HG03575 (cell line): ENCODE data around the gene CA12.
"Not testable (repeated sequence)": the region's sequence is repeated elsewhere in the genome, so short reads cannot be mapped to it uniquely, and the experiment has no call there.

Experiments
- ATAC-seq: cut with Tn5 transposase; IDR thresholded peaks from one replicate; pipeline ENCODE4 v1.9.1; 2021; ENCODE audit not compliant: unreplicated experiment, insufficient number of reproducible peaks, low FRiP score; ENCODE audit errors: extremely low read depth

The CA12 gene

GRCh38 chr15:63381301-63382204 is at the start of gene CA12:
Gene CA12 (minus strand): TSS chr15:63381846. CDS start chr15:63381720, 126 bp downstream.
- no peak for ATAC-seq

GRCh38 chr15:63430766-63431451 is 49.3 kb upstream of the CA12 start:
- no peak for ATAC-seq

GRCh38 chr15:63426552-63426951 is 44.9 kb upstream of the CA12 start:
- no peak for ATAC-seq

- ATAC-seq, result no peak
These were observed 43.9 kb upstream of the CA12 start for GRCh38 chr15:63425426-63425985.

GRCh38 chr15:63422891-63423590 is 41.4 kb upstream of the CA12 start:
- no peak for ATAC-seq

GRCh38 chr15:63421433-63421832 is 39.8 kb upstream of the CA12 start:
- no peak for ATAC-seq

GRCh38 chr15:63420333-63420747 is 38.7 kb upstream of the CA12 start:
- no peak for ATAC-seq

GRCh38 chr15:63418811-63419210 is 37.2 kb upstream of the CA12 start:
- no peak for ATAC-seq

GRCh38 chr15:63417721-63418120 is 36.1 kb upstream of the CA12 start:
- no peak for ATAC-seq

GRCh38 chr15:63417274-63417673 is 35.6 kb upstream of the CA12 start:
- ATAC-seq, result not testable (repeated sequence)

- no peak for ATAC-seq
These were observed 33.0 kb upstream of the CA12 start for GRCh38 chr15:63414474-63415120.

GRCh38 chr15:63412551-63412950 is 30.9 kb upstream of the CA12 start:
- ATAC-seq, result no peak

GRCh38 chr15:63411866-63412265 is 30.2 kb upstream of the CA12 start:
- ATAC-seq, result no peak

GRCh38 chr15:63409179-63409578 is 27.5 kb upstream of the CA12 start:
- ATAC-seq, result no peak

GRCh38 chr15:63408524-63408923 is 26.9 kb upstream of the CA12 start:
- ATAC-seq, result no peak

GRCh38 chr15:63407612-63408011 is 26.0 kb upstream of the CA12 start:
- no peak for ATAC-seq

- ATAC-seq, result no peak
These were observed 24.2 kb upstream of the CA12 start for GRCh38 chr15:63405683-63406390.

GRCh38 chr15:63405159-63405558 is 23.5 kb upstream of the CA12 start:
- ATAC-seq, result no peak
